ENCODE results near the gene CCDC15.

CCDC15 gene

DNA sequence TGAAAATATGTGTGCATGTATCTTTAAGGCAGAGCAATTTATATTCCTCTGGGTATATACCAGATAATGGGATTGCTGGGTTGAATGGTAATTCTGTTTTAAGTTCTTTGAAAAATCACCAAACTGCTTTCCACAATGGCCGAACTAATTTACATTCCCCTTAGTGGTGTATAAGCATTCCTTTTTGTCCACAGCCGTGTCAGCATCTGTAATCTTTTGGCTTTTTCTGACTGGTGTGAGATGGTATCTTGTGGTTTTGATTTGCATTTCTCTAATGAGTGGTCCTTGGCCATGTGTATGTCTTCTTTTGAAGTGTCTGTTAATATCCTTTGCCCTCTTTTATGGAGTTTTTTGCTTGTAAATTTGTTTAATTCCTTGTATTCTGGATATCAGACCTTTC lies 24.3 kb downstream of the CCDC15 start:
- Histone ChIP-seq H4K20me1 (ENCODE audit: insufficient read depth, low read length, poor library complexity, severe bottlenecking) (no peaks in the 10 kb centered on the region), H3K4me3 (ENCODE audit: low read length, poor library complexity, severe bottlenecking) (no peak overlapping the region), H3K9me2 (replicated peaks; ENCODE audit: low read depth, low read length) (no peaks in the 10 kb centered on the region), H2AFZ (ENCODE audit: low read length) (no peak overlapping the region), H3K4me1 (ENCODE audit: insufficient read depth, low read length, poor library complexity, severe bottlenecking) (no peaks in the 10 kb centered on the region), H3K27me3 (ENCODE audit: insufficient read depth, low read length, poor library complexity, severe bottlenecking) (no peaks in the 10 kb centered on the region), H3K4me2 (ENCODE audit: low read depth, low read length, poor library complexity, severe bottlenecking) (no peak overlapping the region), H3K79me2 (ENCODE audit: insufficient read depth, low read length) (no peaks in the 10 kb centered on the region; the same call in none of the 2 replicates), H3K36me3 (ENCODE audit: insufficient read depth, low read length) (peaks cover 52% of the 10 kb centered on the region; the same call in 1 of the 2 replicates), H3K9ac (ENCODE audit: low read depth, low read length, poor library complexity, severe bottlenecking) (no peak overlapping the region), H3F3A (ENCODE audit: low read depth) (no peaks in the 10 kb centered on the region), H3K9me3 (ENCODE audit: insufficient read depth, low read depth, low read length) (peaks cover 11% of the 10 kb centered on the region; the same call in 1 of the 2 replicates)
- TF ChIP-seq, protein P1, sequence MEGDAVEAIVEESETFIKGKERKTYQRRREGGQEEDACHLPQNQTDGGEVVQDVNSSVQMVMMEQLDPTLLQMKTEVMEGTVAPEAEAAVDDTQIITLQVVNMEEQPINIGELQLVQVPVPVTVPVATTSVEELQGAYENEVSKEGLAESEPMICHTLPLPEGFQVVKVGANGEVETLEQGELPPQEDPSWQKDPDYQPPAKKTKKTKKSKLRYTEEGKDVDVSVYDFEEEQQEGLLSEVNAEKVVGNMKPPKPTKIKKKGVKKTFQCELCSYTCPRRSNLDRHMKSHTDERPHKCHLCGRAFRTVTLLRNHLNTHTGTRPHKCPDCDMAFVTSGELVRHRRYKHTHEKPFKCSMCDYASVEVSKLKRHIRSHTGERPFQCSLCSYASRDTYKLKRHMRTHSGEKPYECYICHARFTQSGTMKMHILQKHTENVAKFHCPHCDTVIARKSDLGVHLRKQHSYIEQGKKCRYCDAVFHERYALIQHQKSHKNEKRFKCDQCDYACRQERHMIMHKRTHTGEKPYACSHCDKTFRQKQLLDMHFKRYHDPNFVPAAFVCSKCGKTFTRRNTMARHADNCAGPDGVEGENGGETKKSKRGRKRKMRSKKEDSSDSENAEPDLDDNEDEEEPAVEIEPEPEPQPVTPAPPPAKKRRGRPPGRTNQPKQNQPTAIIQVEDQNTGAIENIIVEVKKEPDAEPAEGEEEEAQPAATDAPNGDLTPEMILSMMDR (conservative IDR thresholded peaks at IDR 0.05; ENCODE audit: low read length), result no peak
- no peak for TF ChIP-seq EZH2phosphoT487 (IDR thresholded peaks at IDR 0.05; ENCODE audit: borderline replicate concordance)

DNA sequence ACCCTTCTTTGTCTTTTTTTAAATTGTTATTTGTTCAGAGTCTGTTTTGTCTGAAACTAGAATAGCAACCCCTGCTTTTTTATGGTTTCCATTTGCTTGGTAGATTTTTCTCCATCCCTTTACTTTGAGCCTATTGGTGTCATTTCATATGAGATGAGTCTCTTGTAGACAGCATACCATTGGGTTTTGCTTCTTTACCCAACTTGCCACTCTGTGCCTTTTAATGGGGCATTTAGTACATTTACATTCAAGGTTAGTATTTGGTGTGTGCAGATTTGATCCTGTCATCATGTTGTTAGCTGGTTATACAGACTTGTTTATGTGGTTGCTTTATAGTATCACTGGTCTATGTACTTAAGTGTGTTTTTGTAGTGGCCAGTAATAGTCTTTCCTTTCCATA lies 28.0 kb downstream of the CCDC15 start:
- Histone ChIP-seq H3K4me3 (ENCODE audit: low read length, poor library complexity, severe bottlenecking) (no peak overlapping the region), H3K79me2 (ENCODE audit: insufficient read depth, low read length) (no peaks in the 10 kb centered on the region; the same call in none of the 2 replicates), H2AFZ (ENCODE audit: low read length) (no peak overlapping the region), H3K9ac (ENCODE audit: low read depth, low read length, poor library complexity, severe bottlenecking) (no peak overlapping the region), H3F3A (ENCODE audit: low read depth) (no peaks in the 10 kb centered on the region), H4K20me1 (ENCODE audit: insufficient read depth, low read length, poor library complexity, severe bottlenecking) (no peaks in the 10 kb centered on the region), H3K4me1 (ENCODE audit: insufficient read depth, low read length, poor library complexity, severe bottlenecking) (no peaks in the 10 kb centered on the region), H3K27me3 (ENCODE audit: insufficient read depth, low read length, poor library complexity, severe bottlenecking) (no peaks in the 10 kb centered on the region), H3K9me2 (replicated peaks; ENCODE audit: low read depth, low read length) (no peaks in the 10 kb centered on the region), H3K9me3 (ENCODE audit: insufficient read depth, low read depth, low read length) (peaks cover 11% of the 10 kb centered on the region; the same call in 1 of the 2 replicates), H3K4me2 (ENCODE audit: low read depth, low read length, poor library complexity, severe bottlenecking) (no peak overlapping the region), H3K36me3 (ENCODE audit: insufficient read depth, low read length) (peaks cover 75% of the 10 kb centered on the region; the same call in 1 of the 2 replicates)
- TF ChIP-seq, protein P1 (conservative IDR thresholded peaks at IDR 0.05; ENCODE audit: low read length), result no peak
- no peak for TF ChIP-seq EZH2phosphoT487 (IDR thresholded peaks at IDR 0.05; ENCODE audit: borderline replicate concordance)

DNA sequence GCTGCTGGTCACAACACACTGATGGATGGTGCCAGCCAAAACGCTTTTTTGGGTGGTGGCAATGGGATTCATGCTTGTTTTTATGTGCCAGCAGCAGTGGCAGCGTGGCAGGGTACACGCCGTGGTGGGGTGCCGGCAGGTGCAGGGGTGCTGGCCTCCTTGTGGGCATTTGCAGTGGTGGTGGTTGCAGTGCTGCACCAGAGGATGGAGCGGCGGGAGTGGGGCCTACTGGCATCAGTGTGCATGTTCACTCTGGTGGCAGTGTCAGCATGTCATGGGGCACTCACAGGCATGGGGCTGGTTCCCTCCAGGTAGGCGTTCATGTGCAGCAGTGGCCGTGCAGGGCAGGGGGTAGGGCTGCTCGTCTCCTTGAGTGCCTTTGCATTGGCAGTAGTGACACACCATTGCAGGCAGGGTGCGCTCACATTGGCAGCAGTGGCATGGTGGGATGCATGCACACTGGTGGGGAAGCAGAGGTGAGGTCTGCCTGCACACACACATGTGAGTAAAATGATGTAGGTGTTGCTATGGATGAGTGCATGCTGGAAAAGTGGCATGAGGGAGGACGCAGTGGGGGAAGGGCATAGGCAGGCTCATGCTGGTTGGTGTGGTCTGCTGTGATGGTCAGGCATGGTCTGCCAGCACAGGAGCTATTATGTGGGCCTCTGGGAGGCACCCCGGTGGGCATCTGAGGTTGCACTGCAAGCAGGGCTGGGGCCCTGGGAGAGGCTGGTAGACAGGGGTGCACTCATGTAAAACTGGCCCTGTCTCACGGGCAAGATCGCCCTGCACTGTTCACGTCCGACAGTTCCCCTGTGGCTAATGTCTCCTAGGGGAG lies 29.9 kb downstream of the CCDC15 start:
- no peak for TF ChIP-seq EZH2phosphoT487 (IDR thresholded peaks at IDR 0.05; ENCODE audit: borderline replicate concordance)
- TF ChIP-seq, protein P1 (conservative IDR thresholded peaks at IDR 0.05; ENCODE audit: low read length), result no peak
- peaks cover 82% of the 10 kb centered on the region; the same call in 1 of the 2 replicates for H3K36me3 ChIP-seq (ENCODE audit: insufficient read depth, low read length)

More for the DNA sequence above, 29.9 kb downstream of the CCDC15 start:
- H3K9me2 ChIP-seq (replicated peaks; ENCODE audit: low read depth, low read length), result no peaks in the 10 kb centered on the region
- H3K4me2 ChIP-seq (ENCODE audit: low read depth, low read length, poor library complexity, severe bottlenecking), result no peak overlapping the region
- no peak overlapping the region for H3K9ac ChIP-seq (ENCODE audit: low read depth, low read length, poor library complexity, severe bottlenecking)
- H3K79me2 ChIP-seq (ENCODE audit: insufficient read depth, low read length), result no peaks in the 10 kb centered on the region; the same call in 1 of the 2 replicates
- H2AFZ ChIP-seq (ENCODE audit: low read length), result no peak overlapping the region
- no peaks in the 10 kb centered on the region for H3F3A ChIP-seq (ENCODE audit: low read depth)
- H4K20me1 ChIP-seq (ENCODE audit: insufficient read depth, low read length, poor library complexity, severe bottlenecking), result no peaks in the 10 kb centered on the region
- no peaks in the 10 kb centered on the region for H3K27me3 ChIP-seq (ENCODE audit: insufficient read depth, low read length, poor library complexity, severe bottlenecking)
- no peaks in the 10 kb centered on the region for H3K4me1 ChIP-seq (ENCODE audit: insufficient read depth, low read length, poor library complexity, severe bottlenecking)
- H3K4me3 ChIP-seq (ENCODE audit: low read length, poor library complexity, severe bottlenecking), result no peak overlapping the region
- H3K9me3 ChIP-seq (ENCODE audit: insufficient read depth, low read depth, low read length), result peaks cover 11% of the 10 kb centered on the region; the same call in 1 of the 2 replicates

All from Loucy (cell line).